Loucy (cell line): ENCODE results near the gene NF1.

Experiments
- CTCF ChIP-seq: fragments of 200-600 bp; sonication (generic); conservative IDR thresholded peaks from 2 replicates; pipeline ENCODE4 v1.5.1; 2014; ENCODE audit warnings: mild to moderate bottlenecking, antibody characterized with exemption, low read length
- EZH2phosphoT487 ChIP-seq: fragments of 200-600 bp; IDR thresholded peaks from 2 replicates; pipeline ENCODE4 v1.6.1; 2018; ENCODE audit warnings: antibody characterized with exemption, mild to moderate bottlenecking, moderate library complexity, borderline replicate concordance

- TF ChIP-seq CTCF (no peak), EZH2phosphoT487 (no peak)
Observed at GRCh38 chr17:31200287-31200686, 105.5 kb downstream of the NF1 start.
